PFSK-1 (cell line): Measurements from ENCODE around the gene FERMT2.

ENCODE experiments used
- FOXP2 ChIP-seq: optimal IDR thresholded peaks from 2 replicates; pipeline ENCODE3; 2011; ENCODE audit warnings: borderline replicate concordance, control low read depth, inconsistent platforms; ENCODE audit not compliant: insufficient read depth; ENCODE audit errors: extremely low read length, extremely low read depth
- POLR2AphosphoS5 ChIP-seq: IDR thresholded peaks from 2 replicates; pipeline ENCODE4 v1.6.1; 2012; ENCODE audit warnings: low read depth, mild to moderate bottlenecking, control low read depth, low read length, moderate library complexity
- SIN3A ChIP-seq: IDR thresholded peaks from 2 replicates; pipeline ENCODE4 v1.6.1; 2012; ENCODE audit warnings: mild to moderate bottlenecking, low read length, moderate library complexity, borderline replicate concordance; ENCODE audit not compliant: insufficient read depth
- TAF1 ChIP-seq: IDR thresholded peaks from 2 replicates; pipeline ENCODE4 v1.6.1; 2012; ENCODE audit warnings: low read length, control low read depth, borderline replicate concordance; ENCODE audit not compliant: insufficient read depth
- TF ChIP-seq, protein P1 (sequence below), 2 experiments: IDR thresholded peaks; 2 replicates each; pipeline versions ENCODE4 v1.6.1 to v1.8.0; 2011 to 2012; ENCODE audit warnings: low read depth in 2 of 2, low read length in 2 of 2, control low read depth in 1 of 2, inconsistent platforms in 1 of 2, mild to moderate bottlenecking in 1 of 2, moderate library complexity in 1 of 2; ENCODE audit not compliant: insufficient read depth in 1 of 2

FERMT2 gene

GRCh38 chr14:52883658-52884057, 67.2 kb downstream of the FERMT2 start:
- TF ChIP-seq FOXP2 (no peak), POLR2AphosphoS5 (no peak), TAF1 (no peak), SIN3A (no peak)
- TF ChIP-seq, protein P1, sequence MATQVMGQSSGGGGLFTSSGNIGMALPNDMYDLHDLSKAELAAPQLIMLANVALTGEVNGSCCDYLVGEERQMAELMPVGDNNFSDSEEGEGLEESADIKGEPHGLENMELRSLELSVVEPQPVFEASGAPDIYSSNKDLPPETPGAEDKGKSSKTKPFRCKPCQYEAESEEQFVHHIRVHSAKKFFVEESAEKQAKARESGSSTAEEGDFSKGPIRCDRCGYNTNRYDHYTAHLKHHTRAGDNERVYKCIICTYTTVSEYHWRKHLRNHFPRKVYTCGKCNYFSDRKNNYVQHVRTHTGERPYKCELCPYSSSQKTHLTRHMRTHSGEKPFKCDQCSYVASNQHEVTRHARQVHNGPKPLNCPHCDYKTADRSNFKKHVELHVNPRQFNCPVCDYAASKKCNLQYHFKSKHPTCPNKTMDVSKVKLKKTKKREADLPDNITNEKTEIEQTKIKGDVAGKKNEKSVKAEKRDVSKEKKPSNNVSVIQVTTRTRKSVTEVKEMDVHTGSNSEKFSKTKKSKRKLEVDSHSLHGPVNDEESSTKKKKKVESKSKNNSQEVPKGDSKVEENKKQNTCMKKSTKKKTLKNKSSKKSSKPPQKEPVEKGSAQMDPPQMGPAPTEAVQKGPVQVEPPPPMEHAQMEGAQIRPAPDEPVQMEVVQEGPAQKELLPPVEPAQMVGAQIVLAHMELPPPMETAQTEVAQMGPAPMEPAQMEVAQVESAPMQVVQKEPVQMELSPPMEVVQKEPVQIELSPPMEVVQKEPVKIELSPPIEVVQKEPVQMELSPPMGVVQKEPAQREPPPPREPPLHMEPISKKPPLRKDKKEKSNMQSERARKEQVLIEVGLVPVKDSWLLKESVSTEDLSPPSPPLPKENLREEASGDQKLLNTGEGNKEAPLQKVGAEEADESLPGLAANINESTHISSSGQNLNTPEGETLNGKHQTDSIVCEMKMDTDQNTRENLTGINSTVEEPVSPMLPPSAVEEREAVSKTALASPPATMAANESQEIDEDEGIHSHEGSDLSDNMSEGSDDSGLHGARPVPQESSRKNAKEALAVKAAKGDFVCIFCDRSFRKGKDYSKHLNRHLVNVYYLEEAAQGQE (IDR thresholded peaks at IDR 0.05; ENCODE audit: insufficient read depth in 1 of 2, low read depth in 2 of 2, low read length in 2 of 2) = no peak

DNA sequence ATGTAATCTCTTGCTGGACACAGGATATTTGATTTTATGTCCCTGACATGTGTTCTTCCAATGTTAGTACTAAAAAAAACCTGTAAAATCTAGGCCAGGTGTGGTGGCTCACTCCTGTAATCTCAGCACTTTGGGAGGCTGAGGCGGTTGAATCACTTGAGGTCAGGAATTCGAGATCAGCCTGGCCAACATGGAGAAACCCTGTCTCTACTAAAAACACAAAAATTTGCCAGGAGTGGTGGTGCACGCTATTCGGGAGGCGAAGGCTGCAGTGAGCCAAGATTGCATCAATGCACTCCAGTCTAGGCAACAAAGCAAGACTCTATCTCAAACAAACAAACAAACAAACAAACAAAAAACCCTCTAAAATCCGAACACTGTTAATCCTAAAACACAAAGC, 68.0 kb downstream of the FERMT2 start:
- no peak for TF ChIP-seq POLR2AphosphoS5
- TF ChIP-seq TAF1 = no peak
- no peak for TF ChIP-seq FOXP2
- no peak for TF ChIP-seq SIN3A
- TF ChIP-seq, protein P1 (IDR thresholded peaks at IDR 0.05; ENCODE audit: insufficient read depth in 1 of 2, low read depth in 2 of 2, low read length in 2 of 2) = no peak

DNA sequence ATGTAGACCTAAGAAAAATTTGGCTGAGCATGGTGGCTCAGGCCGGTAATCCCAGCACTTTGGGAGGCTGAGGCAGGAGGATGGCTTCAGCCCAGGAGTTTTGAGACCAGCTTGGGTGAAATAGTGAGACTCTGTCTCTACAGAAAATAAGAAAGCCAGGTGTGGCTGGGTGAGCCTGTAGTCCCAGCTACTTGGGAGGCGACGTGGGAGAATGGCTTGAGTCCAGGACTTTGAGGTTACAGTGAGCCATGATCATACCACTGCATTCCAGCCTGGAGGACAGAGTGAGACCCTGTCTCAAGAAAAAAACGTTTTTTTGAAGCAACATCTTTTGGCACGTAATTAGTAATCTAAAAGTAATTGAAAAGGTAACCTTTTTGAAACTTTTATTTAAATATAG, 70.9 kb downstream of the FERMT2 start:
- TF ChIP-seq SIN3A (no peak), FOXP2 (no peak), TAF1 (no peak), POLR2AphosphoS5 (no peak)
- TF ChIP-seq, protein P1 (IDR thresholded peaks at IDR 0.05; ENCODE audit: insufficient read depth in 1 of 2, low read depth in 2 of 2, low read length in 2 of 2) = no peak

GRCh38 chr14:52878946-52879345, 71.9 kb downstream of the FERMT2 start:
- no peak for TF ChIP-seq FOXP2
- no peak for TF ChIP-seq POLR2AphosphoS5

DNA sequence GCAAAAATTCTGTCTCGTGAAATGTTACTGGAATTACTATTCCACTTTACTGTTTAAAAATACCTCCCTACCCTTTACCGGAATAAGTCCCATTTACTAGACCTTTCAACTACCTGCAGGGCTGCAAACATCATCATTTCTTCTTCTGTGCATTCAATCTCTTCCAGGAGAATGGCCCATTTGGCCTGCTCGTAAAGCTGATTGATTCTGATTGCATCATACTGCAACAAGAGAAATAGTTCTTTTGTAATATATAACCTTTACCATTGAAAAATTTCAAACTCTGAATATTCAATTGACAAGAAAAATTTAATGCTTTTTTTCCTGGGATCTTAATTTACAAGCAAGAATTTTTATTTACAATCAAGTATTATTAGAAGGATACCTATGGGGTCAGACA, 72.4 kb downstream of the FERMT2 start:
- TF ChIP-seq POLR2AphosphoS5 (no peak), SIN3A (no peak)
- TF ChIP-seq, protein P1 (IDR thresholded peaks at IDR 0.05; ENCODE audit: insufficient read depth in 1 of 2, low read depth in 2 of 2, low read length in 2 of 2) = no peak

DNA sequence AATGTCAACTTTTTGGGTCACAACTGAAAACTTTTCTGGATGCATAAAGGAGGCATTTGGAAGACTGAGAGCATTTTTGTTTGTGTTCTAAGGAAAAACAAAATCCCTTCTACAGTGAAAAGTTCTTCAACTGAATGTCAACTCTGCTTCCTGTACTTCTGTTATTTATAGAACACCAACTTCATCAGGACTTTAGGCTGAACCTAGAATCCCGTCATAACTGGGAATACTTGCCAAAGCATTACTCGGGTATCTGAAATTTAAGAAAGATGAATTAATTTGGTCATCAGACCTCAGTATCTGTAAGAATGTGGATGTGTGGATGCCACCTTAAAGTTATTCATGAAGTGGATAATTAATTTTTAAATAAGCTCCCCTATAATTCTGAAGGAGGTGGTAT, 73.2 kb downstream of the FERMT2 start:
- TF ChIP-seq, protein P1 (IDR thresholded peaks at IDR 0.05; ENCODE audit: insufficient read depth in 1 of 2, low read depth in 2 of 2, low read length in 2 of 2) = no peak
- TF ChIP-seq TAF1 (no peak), FOXP2 (no peak), SIN3A (no peak), POLR2AphosphoS5 (no peak)
